ENCODE results near the gene MTHFD2L. TPM values are rescaled to one million over a fixed set of nuclear protein-coding genes. Genes with fewer than 3 reads are reported as not detected.
A peak's percentile ranks its signal among the peaks of the same experiment; 100 is the strongest.

The MTHFD2L gene
- total RNA-seq, 1 experiment from 2014 or later = 11.6 TPM

DNA sequence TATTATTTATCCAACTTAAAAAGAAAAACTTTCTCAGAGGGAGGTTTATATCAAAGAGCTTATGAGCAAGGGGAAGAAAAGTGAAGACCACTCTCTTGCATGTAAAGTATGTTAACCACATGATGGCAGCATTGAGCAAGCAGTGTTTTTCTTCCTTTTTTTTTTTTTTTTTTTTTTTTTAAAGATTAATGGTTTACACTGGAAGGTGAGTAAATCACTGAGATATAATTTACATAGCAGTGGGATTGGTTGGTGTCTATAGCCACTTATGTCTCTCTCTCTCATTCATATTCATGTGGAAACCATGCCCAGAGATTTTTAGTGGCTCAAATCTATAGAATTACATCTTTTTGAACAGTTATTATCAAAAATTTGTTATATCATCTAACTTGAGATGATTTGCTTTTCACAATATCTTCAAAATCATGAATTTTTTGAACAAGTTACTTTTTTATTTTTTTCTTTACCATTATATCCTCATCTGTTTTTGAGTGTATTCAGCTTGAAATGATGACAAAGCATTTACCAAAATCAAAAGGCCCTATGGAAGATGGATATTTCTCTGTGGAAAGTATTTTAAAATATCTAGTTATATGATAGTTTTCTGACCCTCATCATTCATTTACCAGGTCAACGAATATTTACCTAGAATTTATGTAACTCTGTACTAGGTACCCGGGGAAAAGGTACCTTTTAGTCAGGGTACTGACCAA lies 31.6 kb downstream of the MTHFD2L start:
- no peak overlapping the region for H3K4me3 Mint-ChIP-seq
- peak; percentile 77 for TF ChIP-seq CTCF (conservative IDR thresholded peaks at IDR 0.05)
- no CpG with 5 or more reads among the region's 2 CpGs for WGBS (ENCODE audit: extremely low coverage, insufficient read length, low lambda C conversion rate)

More for the DNA sequence above, 31.6 kb downstream of the MTHFD2L start:
- no peak for DNase-seq
- Mint-ChIP-seq H3K9me3 (no peaks in the 10 kb centered on the region), H3K27me3 (ENCODE audit: low read depth) (no peaks in the 10 kb centered on the region), H3K27ac (no peak overlapping the region), H3K4me1 (peaks cover 9 to 11% of the 10 kb centered on the region in 2 experiments), H3K36me3 (ENCODE audit: insufficient read depth in 1 of 3, low read depth in 3 of 3) (no peaks in the 10 kb centered on the region)
- Histone ChIP-seq H3K4me1 (ENCODE audit: insufficient read depth, low read length) (no peaks in the 10 kb centered on the region), H2BK15ac (ENCODE audit: low read depth, low read length) (no peak overlapping the region), H2BK12ac (ENCODE audit: insufficient read length, low read depth, low read length) (no peak overlapping the region), H2BK20ac (ENCODE audit: low read depth, low read length, poor library complexity, severe bottlenecking) (no peak overlapping the region), H3K18ac (ENCODE audit: insufficient read length, low read depth, low read length) (no peak overlapping the region), H3K79me2 (ENCODE audit: insufficient read depth, low read length) (no peaks in the 10 kb centered on the region), H3K4ac (ENCODE audit: low read depth, low read length) (no peak overlapping the region), H3K9me3 (ENCODE audit: control insufficient read depth, low read depth, low read length) (no peaks in the 10 kb centered on the region), H3K79me1 (ENCODE audit: insufficient read depth, low read depth, low read length, poor library complexity, severe bottlenecking) (no peaks in the 10 kb centered on the region), H2BK120ac (ENCODE audit: low read depth, low read length, poor library complexity, severe bottlenecking) (no peak overlapping the region), H3K23me2 (ENCODE audit: insufficient read length, low read depth, low read length, poor library complexity, severe bottlenecking) (no peaks in the 10 kb centered on the region), H2AK5ac (ENCODE audit: insufficient read length, low read length) (no peak overlapping the region), H4K91ac (ENCODE audit: insufficient read length, low read depth, low read length) (no peak overlapping the region), H4K8ac (replicated peaks; ENCODE audit: insufficient read length, low read depth, low read length) (no peak overlapping the region), H3K27ac (ENCODE audit: insufficient read length, low read depth, low read length) (no peak overlapping the region), H4K20me1 (ENCODE audit: control insufficient read depth, insufficient read depth, insufficient read length) (no peaks in the 10 kb centered on the region), H3K4me2 (ENCODE audit: insufficient read depth, insufficient read length, low read length) (no peak overlapping the region), H3K14ac (ENCODE audit: insufficient read depth, low read length) (no peak overlapping the region), H3T11ph (ENCODE audit: low read length) (no peak overlapping the region), H4K5ac (ENCODE audit: insufficient read length, low read depth, low read length) (no peak overlapping the region), H3K23ac (ENCODE audit: insufficient read length, low read depth, low read length) (no peak overlapping the region), H3K9ac (ENCODE audit: extremely low read depth, insufficient read length, low read length) (no peak overlapping the region), H2AFZ (ENCODE audit: low read length) (no peak overlapping the region), H2BK5ac (ENCODE audit: insufficient read length, low read length) (no peak overlapping the region), H3K56ac (ENCODE audit: insufficient read length, low read depth, low read length) (no peak overlapping the region), H3K27me3 (ENCODE audit: insufficient read depth, low read length) (no peaks in the 10 kb centered on the region)

Measured in H9 (cell line).